AG04450 (cell line): ENCODE data around the gene CADM1. TPM values are rescaled to one million over a fixed set of nuclear protein-coding genes. Genes with fewer than 3 reads are reported as not detected.

Experiments
- CTCF ChIA-PET: fragments of 300-600, 350-600 bp; formaldehyde crosslinking; extraction: SDS; loops from one replicate; lab custom pipeline; 2022; ENCODE audit warnings: antibody characterized with exemption, inconsistent platforms; lab: Charles Lee
- POLR2A ChIA-PET: fragments of 350-600 bp; formaldehyde crosslinking; extraction: SDS; loops from one replicate; lab custom pipeline; 2021; ENCODE audit warnings: antibody characterized with exemption, inconsistent platforms; lab: Yijun Ruan, JAX
- DNase-seq: peaks from one replicate; pipeline ENCODE4 v3.0.0-alpha.2; 2011; ENCODE audit warnings: low read depth, low spot score
- H3K27ac ChIP-seq: one replicate; pipeline ENCODE4 v1.5.1; 2012; ENCODE audit warnings: low read depth, low read length, control low read depth
- H3K27me3 ChIP-seq: one replicate; pipeline ENCODE4 v1.6.0; 2012; ENCODE audit warnings: low read length; ENCODE audit not compliant: control insufficient read depth, insufficient read depth
- H3K4me3 ChIP-seq: 2 replicates; pipeline ENCODE4 v1.5.1; 2011; ENCODE audit warnings: mild to moderate bottlenecking, low read depth, low read length, control low read depth
- H3K9me3 ChIP-seq: 2 replicates; pipeline ENCODE4 v1.5.1; 2012; ENCODE audit warnings: low read length; ENCODE audit not compliant: control insufficient read depth, insufficient read depth
- CTCF ChIP-seq: IDR thresholded peaks from 2 replicates; pipeline ENCODE4 v1.5.1; 2011; ENCODE audit warnings: low read depth, low read length, control low read depth, inconsistent platforms
- polyA plus RNA-seq: library from polyadenylated mRNA; depleted of rRNA; stranded (reverse); fragments of >200 nt; gene quantifications from 2 replicates; pipeline ENCODE4 v1.2.3, GENCODE V29; 2011

CADM1 gene
- polyA plus RNA-seq, 1 experiment, result 70.7 TPM

- POLR2A ChIA-PET, result interaction anchor here (0.7 kb wide), 1 partner anchor 76 kb away, joined by 3 read pairs; no protein-coding TSS in a partner anchor
- no peak overlapping the region for H3K4me3 ChIP-seq
- no peak for TF ChIP-seq CTCF
- no peak overlapping the region for H3K27ac ChIP-seq
- no peaks in the 10 kb centered on the region for H3K27me3 ChIP-seq
- CTCF ChIA-PET, result no interaction called here
- H3K9me3 ChIP-seq, result no peaks in the 10 kb centered on the region
- no peak for DNase-seq
Observed at GRCh38 chr11:115460512-115460911, 43.7 kb downstream of the CADM1 start.

- CTCF ChIA-PET, result interaction anchor here (1.0 kb wide), 1 partner anchor 9 kb away, joined by 3 read pairs; no protein-coding TSS in a partner anchor
- peak; percentile 26 for DNase-seq
- Histone ChIP-seq H3K9me3 (no peaks in the 10 kb centered on the region), H3K27ac (no peak overlapping the region), H3K27me3 (no peaks in the 10 kb centered on the region), H3K4me3 (no peak overlapping the region)
- POLR2A ChIA-PET, result no interaction called here
- TF ChIP-seq CTCF, result no peak
Observed at GRCh38 chr11:115459563-115459962, 44.7 kb downstream of the CADM1 start.

GRCh38 chr11:115458877-115459276 is 45.3 kb downstream of the CADM1 start:
- no peak overlapping the region for H3K27ac ChIP-seq
- CTCF ChIA-PET, result interaction anchor here (1.0 kb wide), 1 partner anchor 10 kb away, joined by 3 read pairs; no protein-coding TSS in a partner anchor

GRCh38 chr11:115456019-115456418 is 48.2 kb downstream of the CADM1 start:
- TF ChIP-seq CTCF, result no peak
- ChIA-PET POLR2A (no interaction called here), CTCF (no interaction called here)
- DNase-seq, result no peak
- Histone ChIP-seq H3K9me3 (no peaks in the 10 kb centered on the region), H3K27me3 (no peaks in the 10 kb centered on the region), H3K4me3 (no peak overlapping the region), H3K27ac (no peak overlapping the region)

More at GRCh38 chr11:115458877-115459276, 45.3 kb downstream of the CADM1 start:
- H3K27me3 ChIP-seq, result no peaks in the 10 kb centered on the region
- no peaks in the 10 kb centered on the region for H3K9me3 ChIP-seq
- no peak for DNase-seq
- POLR2A ChIA-PET, result no interaction called here
- TF ChIP-seq CTCF, result no peak
- no peak overlapping the region for H3K4me3 ChIP-seq

- TF ChIP-seq CTCF, result no peak
- H3K4me3 ChIP-seq, result no peak overlapping the region
- DNase-seq, result no peak
- CTCF ChIA-PET, result no interaction called here
- no peaks in the 10 kb centered on the region for H3K9me3 ChIP-seq
- no peak overlapping the region for H3K27ac ChIP-seq
- H3K27me3 ChIP-seq, result no peaks in the 10 kb centered on the region
- POLR2A ChIA-PET, result no interaction called here
Observed at GRCh38 chr11:115455613-115456012, 48.6 kb downstream of the CADM1 start.
